ENCODE data around the gene CTXN1. TPM values are rescaled to one million over a fixed set of nuclear protein-coding genes. Genes with fewer than 3 reads are reported as not detected.

Gene CTXN1
- total RNA-seq, 4 donors from 2014 or later, result 18.3 to 33.3 (median 26.4) TPM

DNA sequence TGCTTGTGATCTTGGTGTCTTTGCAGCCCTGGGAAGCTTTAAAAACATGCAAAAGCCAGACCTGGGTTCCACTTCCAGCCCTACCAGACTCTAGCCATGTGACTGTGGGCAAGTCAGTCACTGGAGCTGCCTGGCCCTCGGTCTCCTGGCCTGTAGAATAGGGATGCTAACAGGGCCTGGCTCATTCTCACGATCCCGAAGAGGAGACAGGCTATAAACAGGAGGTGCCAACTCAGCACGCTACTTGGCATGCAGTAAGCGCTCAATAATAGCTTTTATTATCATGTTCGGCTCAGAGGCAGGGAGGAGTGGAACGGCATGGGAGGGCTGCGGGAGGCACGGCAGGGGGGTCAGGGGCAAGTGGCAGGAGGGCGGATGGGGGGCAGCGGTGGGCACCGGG lies 1.7 kb downstream of the CTXN1 start:
- peaks cover 0 to 19% of the 10 kb centered on the region in 2 donors for H3K36me3 ChIP-seq
- ATAC-seq, result no peak
- peak overlapping the region in 1 of 2 donors; percentile 80 for H3K4me3 ChIP-seq
- H3K27me3 ChIP-seq, result no peaks in the 10 kb centered on the region
- peak overlapping the region in 3 of 4 donors; percentile 94 to 97 (median 94) for H3K27ac ChIP-seq
- TF ChIP-seq POLR2AphosphoS5 (IDR thresholded peaks at IDR 0.05), result no peak
- TF ChIP-seq POLR2A (IDR thresholded peaks at IDR 0.05), result no peak
- TF ChIP-seq EP300 (IDR thresholded peaks at IDR 0.05), result no peak
- TF ChIP-seq, protein P1, sequence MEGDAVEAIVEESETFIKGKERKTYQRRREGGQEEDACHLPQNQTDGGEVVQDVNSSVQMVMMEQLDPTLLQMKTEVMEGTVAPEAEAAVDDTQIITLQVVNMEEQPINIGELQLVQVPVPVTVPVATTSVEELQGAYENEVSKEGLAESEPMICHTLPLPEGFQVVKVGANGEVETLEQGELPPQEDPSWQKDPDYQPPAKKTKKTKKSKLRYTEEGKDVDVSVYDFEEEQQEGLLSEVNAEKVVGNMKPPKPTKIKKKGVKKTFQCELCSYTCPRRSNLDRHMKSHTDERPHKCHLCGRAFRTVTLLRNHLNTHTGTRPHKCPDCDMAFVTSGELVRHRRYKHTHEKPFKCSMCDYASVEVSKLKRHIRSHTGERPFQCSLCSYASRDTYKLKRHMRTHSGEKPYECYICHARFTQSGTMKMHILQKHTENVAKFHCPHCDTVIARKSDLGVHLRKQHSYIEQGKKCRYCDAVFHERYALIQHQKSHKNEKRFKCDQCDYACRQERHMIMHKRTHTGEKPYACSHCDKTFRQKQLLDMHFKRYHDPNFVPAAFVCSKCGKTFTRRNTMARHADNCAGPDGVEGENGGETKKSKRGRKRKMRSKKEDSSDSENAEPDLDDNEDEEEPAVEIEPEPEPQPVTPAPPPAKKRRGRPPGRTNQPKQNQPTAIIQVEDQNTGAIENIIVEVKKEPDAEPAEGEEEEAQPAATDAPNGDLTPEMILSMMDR (IDR thresholded peaks at IDR 0.05), result no peak
- 47% methylated on average over 8 of the region's 12 CpGs; no CpG with 5 or more reads in 1 of the 2 donors for WGBS, 2 donors (ENCODE audit: low coverage in 1 of 2)
- H3K4me1 ChIP-seq, result peaks cover 13 to 89% (median 58%) of the 10 kb centered on the region in 3 donors
- no peaks in the 10 kb centered on the region for H3K9me3 ChIP-seq

DNA sequence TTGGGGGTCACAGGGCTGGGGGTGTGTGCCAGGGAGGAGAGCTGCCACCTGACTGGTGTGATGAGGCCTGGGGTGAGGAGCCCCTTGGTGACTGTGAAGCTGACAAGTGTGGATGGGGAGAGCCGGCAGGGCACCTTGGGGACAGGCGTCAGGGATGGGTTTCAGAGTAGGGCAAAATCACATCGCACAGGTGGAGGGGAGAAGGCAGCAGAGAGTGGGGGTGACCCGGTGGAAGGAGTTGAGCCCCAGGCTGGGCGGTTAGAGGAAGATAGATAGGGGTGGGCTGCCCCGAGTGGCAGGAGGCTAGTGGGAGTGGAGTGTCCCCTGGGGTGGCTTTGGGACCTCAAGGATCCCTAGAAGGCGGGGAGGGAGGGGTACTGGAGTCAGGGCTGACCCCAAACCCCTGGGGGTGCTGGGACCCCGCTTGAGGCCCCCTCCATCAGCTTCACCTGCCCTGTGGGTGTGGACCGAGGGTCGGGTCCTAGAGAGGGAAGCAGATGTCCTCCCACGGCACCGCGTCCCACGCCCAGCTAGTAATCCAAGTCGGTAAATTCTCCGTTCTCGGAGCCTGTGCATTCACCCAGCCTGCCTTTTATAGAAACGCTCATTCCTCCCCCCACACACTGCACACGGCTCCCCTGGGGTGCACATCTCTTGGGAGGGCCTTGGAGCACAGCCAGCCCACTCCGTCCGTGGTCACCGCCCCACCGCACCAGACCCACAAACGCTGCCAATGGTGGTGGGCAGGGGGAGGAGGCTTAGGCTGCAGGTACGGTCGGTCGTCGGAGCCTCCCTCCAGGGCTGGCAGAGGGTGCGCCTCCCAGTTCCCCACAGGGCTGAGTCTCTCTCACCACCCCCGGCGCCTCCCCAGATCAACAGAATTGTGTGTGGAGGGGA lies 2.4 kb downstream of the CTXN1 start:
- H3K36me3 ChIP-seq, result peaks cover 0 to 19% of the 10 kb centered on the region in 2 donors
- no peak for ATAC-seq
- peaks cover 13 to 90% (median 60%) of the 10 kb centered on the region in 3 donors for H3K4me1 ChIP-seq
- H3K27ac ChIP-seq, result peak overlapping the region; percentile 8 to 97 (median 94)
- H3K9me3 ChIP-seq, result no peaks in the 10 kb centered on the region
- WGBS, 2 donors (ENCODE audit: low coverage in 1 of 2), result 38% methylated on average over 15 of the region's 31 CpGs; no CpG with 5 or more reads in 1 of the 2 donors
- peak overlapping the region in 1 of 2 donors; percentile 80 for H3K4me3 ChIP-seq
- TF ChIP-seq POLR2AphosphoS5 (IDR thresholded peaks at IDR 0.05) (peak; percentile 36), EP300 (IDR thresholded peaks at IDR 0.05) (no peak), POLR2A (IDR thresholded peaks at IDR 0.05) (no peak)
- TF ChIP-seq, protein P1 (IDR thresholded peaks at IDR 0.05), result no peak
- H3K27me3 ChIP-seq, result peaks cover 5% of the 10 kb centered on the region

DNA sequence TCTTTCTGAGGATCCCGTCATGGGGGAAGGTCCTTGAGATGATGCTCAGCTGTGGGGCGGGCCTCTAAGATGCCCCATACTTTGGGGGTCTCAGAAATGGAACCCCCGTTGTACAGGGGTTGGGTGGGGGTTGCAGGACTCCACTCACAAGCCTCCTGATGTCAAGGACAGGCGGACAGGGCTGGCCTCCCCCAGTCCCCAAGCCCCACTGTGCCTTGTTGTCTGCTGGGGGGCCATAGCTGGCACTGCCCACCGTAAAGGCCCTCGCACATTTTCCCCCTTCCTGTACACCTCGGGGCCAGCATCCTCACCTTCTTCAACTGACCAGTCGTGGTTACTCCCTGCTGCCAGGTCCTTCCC lies 3.1 kb downstream of the CTXN1 start:
- H3K36me3 ChIP-seq, result peaks cover 0 to 19% of the 10 kb centered on the region in 2 donors
- H3K27me3 ChIP-seq, result peaks cover 12% of the 10 kb centered on the region
- no peak for ATAC-seq
- H3K27ac ChIP-seq, result peak overlapping the region in 3 of 4 donors; percentile 94 to 97 (median 94)
- peaks cover 10 to 90% (median 56%) of the 10 kb centered on the region in 3 donors for H3K4me1 ChIP-seq
- TF ChIP-seq, protein P1 (IDR thresholded peaks at IDR 0.05), result no peak
- TF ChIP-seq POLR2AphosphoS5 (IDR thresholded peaks at IDR 0.05) (no peak), POLR2A (IDR thresholded peaks at IDR 0.05) (no peak), EP300 (IDR thresholded peaks at IDR 0.05) (no peak)
- no peaks in the 10 kb centered on the region for H3K9me3 ChIP-seq
- H3K4me3 ChIP-seq, result no peak overlapping the region
- WGBS, 2 donors (ENCODE audit: low coverage in 1 of 2), result 88% methylated on average over 4 of the region's 8 CpGs; no CpG with 5 or more reads in 1 of the 2 donors

DNA sequence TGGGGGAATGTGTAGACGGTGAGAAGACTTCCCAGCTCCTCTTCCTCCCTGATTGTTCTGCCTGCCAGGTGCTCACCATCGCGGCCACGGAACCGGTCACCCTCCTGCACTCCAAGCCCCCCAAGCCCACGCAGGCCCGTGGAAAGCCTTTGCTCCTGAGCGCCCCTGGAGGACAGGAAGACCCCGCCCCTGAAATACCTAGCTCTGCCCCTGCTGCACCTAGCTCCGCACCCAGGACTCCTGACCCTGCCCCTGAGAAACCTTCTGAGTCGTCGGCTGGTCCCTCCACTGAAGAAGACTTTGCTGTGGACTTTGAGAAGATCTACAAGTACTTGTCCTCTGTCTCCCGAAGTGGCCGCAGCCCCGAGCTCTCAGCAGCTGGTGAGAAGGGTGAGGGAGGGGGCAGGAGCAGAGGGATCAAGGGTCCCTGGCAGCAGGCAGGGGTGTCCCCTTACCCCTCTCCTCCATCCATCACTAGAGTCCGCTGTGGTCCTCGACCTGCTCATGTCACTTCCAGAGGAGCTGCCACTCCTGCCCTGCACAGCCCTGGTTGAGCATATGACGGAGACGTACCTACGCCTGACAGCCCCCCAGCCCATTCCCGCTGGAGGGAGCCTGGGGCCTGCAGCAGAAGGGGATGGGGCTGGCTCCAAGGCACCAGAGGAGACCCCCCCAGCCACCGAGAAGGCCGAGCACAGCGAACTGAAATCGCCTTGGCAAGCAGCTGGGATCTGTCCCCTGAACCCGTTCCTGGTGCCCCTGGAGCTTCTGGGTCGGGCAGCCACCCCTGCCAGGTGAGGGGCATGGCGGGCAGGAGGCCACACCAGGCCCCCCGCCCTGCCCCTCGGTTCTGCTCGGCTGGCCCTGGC lies 3.7 kb downstream of the CTXN1 start:
- no peak for TF ChIP-seq EP300 (IDR thresholded peaks at IDR 0.05)
- no peak for TF ChIP-seq POLR2A (IDR thresholded peaks at IDR 0.05)
- TF ChIP-seq POLR2AphosphoS5 (IDR thresholded peaks at IDR 0.05), result no peak
- TF ChIP-seq, protein P1 (IDR thresholded peaks at IDR 0.05), result no peak
- ATAC-seq, result no peak
- H3K36me3 ChIP-seq, result peaks cover 0 to 19% of the 10 kb centered on the region in 2 donors
- H3K27ac ChIP-seq, result peak overlapping the region in 3 of 4 donors; percentile 94 to 97 (median 94)
- peaks cover 4 to 90% (median 56%) of the 10 kb centered on the region in 3 donors for H3K4me1 ChIP-seq
- WGBS, 2 donors (ENCODE audit: low coverage in 1 of 2), result 77 to 83% methylated on average over 4 to 5 of the region's 31 CpGs
- peak overlapping the region in 1 of 2 donors; percentile 64 for H3K4me3 ChIP-seq
- H3K27me3 ChIP-seq, result peaks cover 19% of the 10 kb centered on the region
- no peaks in the 10 kb centered on the region for H3K9me3 ChIP-seq

Measured in gastroesophageal sphincter (tissue), 4 donors.